H1 (cell line): ENCODE data around the gene TSPAN3.

Source experiments
- CREB1 ChIP-seq: IDR thresholded peaks from 2 replicates; pipeline ENCODE4 v1.6.1; 2012; ENCODE audit warnings: inconsistent platforms
- CTCF ChIP-seq, 3 experiments: IDR thresholded peaks; 1 replicate in 2 of 3; 2 replicates in 1 of 3; pipeline versions ENCODE4 v1.5.1 to v1.6.1; 2011; ENCODE audit warnings: low read length in 3 of 3, mild to moderate bottlenecking in 3 of 3, inconsistent platforms in 2 of 3, low read depth in 1 of 3, moderate library complexity in 1 of 3; ENCODE audit not compliant: insufficient read depth in 1 of 3; ENCODE audit errors: control extremely low read depth in 1 of 3
- EZH2 ChIP-seq: fragments of 200-600 bp; sonication (generic); IDR thresholded peaks from 2 replicates; pipeline ENCODE4 v1.7.1; 2012; ENCODE audit warnings: low read depth, mild to moderate bottlenecking, moderate library complexity, low read length, inconsistent platforms; ENCODE audit not compliant: severe bottlenecking
- JUND ChIP-seq: IDR thresholded peaks from 2 replicates; pipeline ENCODE4 v1.6.1; 2011; ENCODE audit warnings: mild to moderate bottlenecking, improper control_type of control experiment, low read length
- PHF8 ChIP-seq: fragments of 200-600 bp; sonication (generic); conservative IDR thresholded peaks from 2 replicates; pipeline ENCODE4 v1.7.1; 2012; ENCODE audit warnings: low read depth, mild to moderate bottlenecking, inconsistent platforms, low read length, moderate library complexity
- POLR2A ChIP-seq, 2 experiments: IDR thresholded peaks; 1 replicate in 1 of 2; 2 replicates in 1 of 2; pipeline ENCODE4 v1.6.1; 2011; ENCODE audit warnings: low read depth in 2 of 2, low read length in 2 of 2, mild to moderate bottlenecking in 2 of 2; ENCODE audit errors: control extremely low read depth in 1 of 2
- SIN3A ChIP-seq, 2 experiments: IDR thresholded peaks in 1 of 2; conservative IDR thresholded peaks in 1 of 2; 2 replicates each; pipeline ENCODE4 v1.6.1; 2011 to 2012; ENCODE audit warnings: low read length in 2 of 2, improper control_type of control experiment in 1 of 2, low read depth in 1 of 2, mild to moderate bottlenecking in 1 of 2
- TCF12 ChIP-seq: IDR thresholded peaks from 2 replicates; pipeline ENCODE4 v1.6.1; 2011; ENCODE audit warnings: low read depth, mild to moderate bottlenecking, low read length
- TF ChIP-seq, protein P1 (sequence below): IDR thresholded peaks from 2 replicates; pipeline ENCODE4 v1.6.1; 2012; ENCODE audit warnings: low read length, inconsistent platforms

- TF ChIP-seq PHF8 (no peak), POLR2A (IDR thresholded peaks at IDR 0.05; ENCODE audit: control extremely low read depth in 1 of 2, low read depth in 2 of 2, low read length in 2 of 2) (no peak), JUND (no peak), CREB1 (no peak), SIN3A (conservative IDR thresholded peaks at IDR 0.05 in 1 of 2, IDR thresholded peaks at IDR 0.05 in 1 of 2; ENCODE audit: low read depth in 1 of 2, low read length in 2 of 2) (no peak), CTCF (IDR thresholded peaks at IDR 0.05; ENCODE audit: control extremely low read depth in 1 of 3, insufficient read depth in 1 of 3, low read depth in 1 of 3, low read length in 3 of 3) (no peak), TCF12 (no peak), EZH2 (no peak)
- TF ChIP-seq, protein P1, sequence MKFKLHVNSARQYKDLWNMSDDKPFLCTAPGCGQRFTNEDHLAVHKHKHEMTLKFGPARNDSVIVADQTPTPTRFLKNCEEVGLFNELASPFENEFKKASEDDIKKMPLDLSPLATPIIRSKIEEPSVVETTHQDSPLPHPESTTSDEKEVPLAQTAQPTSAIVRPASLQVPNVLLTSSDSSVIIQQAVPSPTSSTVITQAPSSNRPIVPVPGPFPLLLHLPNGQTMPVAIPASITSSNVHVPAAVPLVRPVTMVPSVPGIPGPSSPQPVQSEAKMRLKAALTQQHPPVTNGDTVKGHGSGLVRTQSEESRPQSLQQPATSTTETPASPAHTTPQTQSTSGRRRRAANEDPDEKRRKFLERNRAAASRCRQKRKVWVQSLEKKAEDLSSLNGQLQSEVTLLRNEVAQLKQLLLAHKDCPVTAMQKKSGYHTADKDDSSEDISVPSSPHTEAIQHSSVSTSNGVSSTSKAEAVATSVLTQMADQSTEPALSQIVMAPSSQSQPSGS: no peak
Measured at GRCh38 chr15:77097921-77098320, 27.0 kb upstream of the TSPAN3 start.
